GM20000 (cell line): ENCODE data around the gene FGF12.

Experiments used
- DNase-seq: peaks from one replicate; pipeline ENCODE4 v3.0.0; 2012; ENCODE audit warnings: low spot score
- CTCF ChIP-seq: IDR thresholded peaks from 2 replicates; pipeline ENCODE4 v1.5.1; 2012; ENCODE audit warnings: mild to moderate bottlenecking, control low read depth; ENCODE audit errors: extremely low read depth, missing control alignments

Gene FGF12

GRCh38 chr3:192255839-192256238 is 471.5 kb downstream of the FGF12 start:
- DNase-seq, result no peak
- TF ChIP-seq CTCF, result no peak

GRCh38 chr3:192253138-192253887 is 474.0 kb downstream of the FGF12 start:
- no peak for TF ChIP-seq CTCF
- DNase-seq, result no peak

- TF ChIP-seq CTCF, result no peak
- no peak for DNase-seq
Observed at GRCh38 chr3:192249516-192249915, 477.8 kb downstream of the FGF12 start.

- no peak for TF ChIP-seq CTCF
Observed at GRCh38 chr3:192246847-192247559, 480.3 kb downstream of the FGF12 start.

GRCh38 chr3:192244591-192244990 is 482.8 kb downstream of the FGF12 start:
- DNase-seq, result no peak
- no peak for TF ChIP-seq CTCF

More at GRCh38 chr3:192246847-192247559, 480.3 kb downstream of the FGF12 start:
- no peak for DNase-seq

- TF ChIP-seq CTCF, result no peak
Observed at GRCh38 chr3:192239956-192240355, 487.4 kb downstream of the FGF12 start.

GRCh38 chr3:192237992-192238608 is 489.2 kb downstream of the FGF12 start:
- no peak for TF ChIP-seq CTCF
- no peak for DNase-seq

More at GRCh38 chr3:192239956-192240355, 487.4 kb downstream of the FGF12 start:
- DNase-seq, result no peak
